Erythroblast (primary cell): ENCODE measurements around the gene DHRS3.

Experiments used
- GATA1 ChIP-seq: IDR thresholded peaks from 2 replicates; pipeline ENCODE4 v1.6.1; 2011; ENCODE audit warnings: low read depth, mild to moderate bottlenecking, control low read depth, low read length, moderate library complexity
- POLR2A ChIP-seq: IDR thresholded peaks from 2 replicates; pipeline ENCODE4 v1.6.1; 2011; ENCODE audit warnings: mild to moderate bottlenecking, low read length

DNA sequence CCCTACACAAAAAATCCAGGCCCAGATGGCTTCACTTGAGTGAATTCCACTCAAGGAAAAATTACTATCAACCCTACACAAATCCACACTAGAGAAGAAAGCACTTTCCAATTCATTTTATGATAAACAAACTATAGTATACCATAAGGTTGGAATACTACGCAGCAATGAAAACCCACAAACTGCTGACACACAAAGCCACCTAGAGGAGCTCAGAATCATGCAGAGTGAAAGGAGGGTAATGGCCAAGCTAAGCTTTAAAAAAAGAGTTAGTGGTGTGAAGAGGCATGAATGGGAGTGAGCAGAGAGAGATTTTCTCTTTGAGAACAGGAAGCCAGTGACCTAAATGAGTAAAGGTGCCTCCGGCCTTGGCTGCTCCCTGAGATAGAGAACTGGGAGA lies 93.7 kb downstream of the DHRS3 start:
- TF ChIP-seq POLR2A (no peak), GATA1 (no peak)
